Amniotic stem cell (primary cell): ENCODE measurements around the gene RBM46.
A peak's percentile ranks its signal among the peaks of the same experiment; 100 is the strongest.

Experiments used
- DNase-seq: peaks from one replicate; lab custom pipeline; 2025; lab: John Stamatoyannopoulos, UW

Gene RBM46, protein sequence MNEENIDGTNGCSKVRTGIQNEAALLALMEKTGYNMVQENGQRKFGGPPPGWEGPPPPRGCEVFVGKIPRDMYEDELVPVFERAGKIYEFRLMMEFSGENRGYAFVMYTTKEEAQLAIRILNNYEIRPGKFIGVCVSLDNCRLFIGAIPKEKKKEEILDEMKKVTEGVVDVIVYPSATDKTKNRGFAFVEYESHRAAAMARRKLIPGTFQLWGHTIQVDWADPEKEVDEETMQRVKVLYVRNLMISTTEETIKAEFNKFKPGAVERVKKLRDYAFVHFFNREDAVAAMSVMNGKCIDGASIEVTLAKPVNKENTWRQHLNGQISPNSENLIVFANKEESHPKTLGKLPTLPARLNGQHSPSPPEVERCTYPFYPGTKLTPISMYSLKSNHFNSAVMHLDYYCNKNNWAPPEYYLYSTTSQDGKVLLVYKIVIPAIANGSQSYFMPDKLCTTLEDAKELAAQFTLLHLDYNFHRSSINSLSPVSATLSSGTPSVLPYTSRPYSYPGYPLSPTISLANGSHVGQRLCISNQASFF

DNA sequence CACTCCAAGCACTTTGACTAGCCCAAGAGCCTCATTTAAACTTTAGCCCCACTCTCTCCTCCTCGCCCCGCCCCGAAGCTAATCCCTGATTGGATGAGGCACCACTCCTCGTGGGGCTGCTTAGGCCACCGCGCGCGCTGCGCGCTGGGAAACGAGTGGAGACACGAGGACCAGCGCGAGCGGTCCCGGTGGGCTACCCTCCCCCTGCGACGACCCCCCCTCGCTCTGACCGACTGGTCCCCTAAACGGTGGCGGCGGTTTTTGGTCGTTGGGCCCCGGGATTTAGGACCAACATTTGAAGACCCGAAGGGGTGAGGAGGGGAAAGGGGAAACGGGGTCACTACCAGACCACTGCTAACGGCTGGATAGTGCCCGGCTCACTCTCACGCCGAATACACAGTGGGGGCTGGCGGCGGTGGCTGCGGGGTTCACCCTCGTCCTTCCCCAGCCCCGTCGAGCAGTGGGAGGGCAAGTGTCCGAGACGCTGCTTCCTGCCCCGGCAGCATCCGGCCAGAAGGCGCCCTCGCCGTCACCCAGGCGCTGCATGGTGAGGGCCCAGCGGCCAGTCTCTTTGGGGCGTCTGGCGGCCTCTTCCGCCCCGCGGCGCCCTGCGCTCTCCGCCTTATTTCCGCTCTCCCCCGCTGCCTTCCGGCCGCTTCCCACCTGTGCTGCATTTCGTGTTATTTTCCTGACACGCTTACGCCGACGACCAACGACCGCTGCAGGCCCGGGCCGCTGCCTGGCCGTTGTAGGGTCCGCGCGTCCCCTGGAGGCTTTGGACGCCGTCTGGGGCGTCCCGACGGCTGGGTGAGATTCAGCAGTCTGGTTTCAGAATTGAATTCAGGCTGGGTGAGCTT, at the start of gene RBM46:
Gene RBM46, plus strand, starts transcription at position 147 of the 857 bp plus-strand sequence. CDS start 15,481 bp downstream, outside the sequence.
- no peak for DNase-seq

DNA sequence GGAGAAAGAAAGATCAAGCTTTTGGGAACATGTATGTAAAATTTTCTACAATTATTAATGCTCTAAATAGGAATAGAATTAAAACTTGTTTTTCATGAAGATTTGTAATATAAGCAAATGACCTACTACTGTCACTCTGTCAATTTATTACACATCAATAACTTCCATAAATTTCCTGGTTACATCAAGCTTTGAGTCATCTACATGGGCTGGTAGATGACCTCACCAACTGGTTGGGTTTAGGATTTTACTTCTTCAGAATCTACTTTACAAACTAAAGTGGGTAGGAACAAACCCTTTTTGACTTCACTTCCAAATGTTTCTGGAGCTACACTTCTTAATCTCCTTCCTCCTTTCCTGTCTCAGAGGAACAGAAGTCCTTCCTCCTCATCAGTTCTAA, 49.3 kb upstream of the RBM46 start:
- DNase-seq, result no peak

DNA sequence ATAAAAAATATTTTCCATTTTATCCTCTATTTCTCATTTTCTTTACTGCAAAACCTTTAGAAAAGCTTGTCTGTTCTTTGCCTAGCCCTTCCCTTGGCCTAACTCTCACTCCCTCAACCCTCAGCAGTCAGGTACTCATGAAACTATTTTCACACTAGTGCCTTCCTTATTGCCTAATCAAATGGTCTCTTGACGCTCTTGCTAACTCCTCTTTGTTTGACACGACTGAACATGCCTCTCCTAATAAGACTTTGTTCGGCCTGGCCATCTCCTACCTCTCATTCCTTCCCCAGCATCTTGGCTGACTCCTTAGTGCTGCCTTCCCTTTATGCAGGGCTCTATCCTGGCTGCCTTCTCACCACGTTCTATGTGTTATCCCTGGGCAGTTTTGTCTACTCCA, 48.4 kb upstream of the RBM46 start:
- no peak for DNase-seq

DNA sequence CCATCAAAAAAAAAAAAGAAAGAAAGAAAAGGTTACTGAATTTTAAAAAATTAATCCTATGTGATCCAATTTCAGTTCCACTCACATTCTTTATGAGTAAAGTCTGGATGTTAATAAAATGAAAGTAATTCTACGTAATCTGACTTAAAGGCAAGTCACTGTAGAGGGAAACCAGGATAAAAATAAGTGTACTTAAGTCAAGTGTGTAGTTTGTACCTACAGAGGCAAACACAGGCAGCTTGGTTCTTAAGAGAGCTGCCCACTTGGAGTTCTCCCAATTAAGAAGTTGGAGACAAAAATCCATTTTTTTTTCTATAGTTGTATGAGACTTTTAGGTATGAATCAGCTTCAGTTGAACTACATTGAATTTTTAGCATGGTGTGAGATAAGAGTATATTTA, 44.3 kb upstream of the RBM46 start:
- no peak for DNase-seq

DNA sequence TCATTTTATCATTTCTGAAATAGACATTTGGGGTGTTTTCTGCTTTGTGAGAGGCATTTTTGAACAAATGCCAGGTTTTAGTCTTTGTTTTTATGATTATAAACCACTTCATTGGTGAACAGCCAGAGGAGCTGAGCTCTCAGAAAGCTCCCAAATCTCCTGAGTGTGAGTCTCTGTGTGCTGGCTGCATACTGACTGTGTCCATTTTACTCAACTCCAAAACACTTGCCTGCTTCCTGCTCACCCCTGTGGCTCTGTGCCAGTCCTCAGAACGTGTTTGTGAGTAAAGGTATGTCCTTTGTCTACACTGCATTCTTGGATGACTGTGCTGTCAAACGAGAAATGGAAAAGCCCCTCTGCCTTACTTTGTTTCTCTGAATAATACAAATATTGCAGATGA, 42.6 kb upstream of the RBM46 start:
- no peak for DNase-seq

DNA sequence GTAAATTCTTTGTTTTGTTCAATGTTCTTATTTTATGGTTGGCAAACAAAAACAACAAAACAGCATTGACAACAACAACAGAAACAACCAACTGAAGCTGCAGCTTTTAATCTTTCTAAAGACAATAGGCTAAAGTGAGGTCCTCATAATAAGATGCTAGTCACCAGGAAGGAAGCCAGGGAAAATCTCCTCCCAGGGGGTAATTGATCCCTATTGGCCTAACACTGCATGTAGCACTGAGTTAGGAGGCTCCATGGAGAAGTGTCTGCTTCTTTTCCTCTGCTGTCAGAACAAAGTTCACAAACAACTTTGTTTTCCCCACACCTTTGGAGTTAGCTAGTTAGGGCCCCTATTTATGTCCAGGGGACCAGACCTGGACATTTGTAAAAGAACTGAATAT, 42.0 kb upstream of the RBM46 start:
- no peak for DNase-seq

DNA sequence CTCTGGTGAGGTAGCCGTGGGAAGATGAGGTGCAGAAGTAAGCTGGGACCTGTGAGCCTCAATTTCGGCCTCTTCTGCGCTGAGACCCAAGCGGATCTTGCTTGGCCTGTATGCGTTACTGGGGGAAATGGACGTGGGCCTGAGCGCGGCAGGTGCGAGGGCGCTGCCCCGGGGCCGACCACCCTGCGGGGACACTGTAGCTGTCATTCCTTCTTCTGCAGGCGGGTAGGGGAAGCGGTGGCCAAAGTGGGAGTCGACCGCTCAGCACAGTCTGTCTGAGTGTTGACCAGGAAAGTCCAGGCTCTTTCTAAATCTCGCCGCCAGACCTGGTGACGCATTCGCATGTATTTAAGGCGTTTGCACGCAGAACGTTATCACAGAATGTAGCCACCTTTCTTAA, 40.6 kb upstream of the RBM46 start:
- no peak for DNase-seq

DNA sequence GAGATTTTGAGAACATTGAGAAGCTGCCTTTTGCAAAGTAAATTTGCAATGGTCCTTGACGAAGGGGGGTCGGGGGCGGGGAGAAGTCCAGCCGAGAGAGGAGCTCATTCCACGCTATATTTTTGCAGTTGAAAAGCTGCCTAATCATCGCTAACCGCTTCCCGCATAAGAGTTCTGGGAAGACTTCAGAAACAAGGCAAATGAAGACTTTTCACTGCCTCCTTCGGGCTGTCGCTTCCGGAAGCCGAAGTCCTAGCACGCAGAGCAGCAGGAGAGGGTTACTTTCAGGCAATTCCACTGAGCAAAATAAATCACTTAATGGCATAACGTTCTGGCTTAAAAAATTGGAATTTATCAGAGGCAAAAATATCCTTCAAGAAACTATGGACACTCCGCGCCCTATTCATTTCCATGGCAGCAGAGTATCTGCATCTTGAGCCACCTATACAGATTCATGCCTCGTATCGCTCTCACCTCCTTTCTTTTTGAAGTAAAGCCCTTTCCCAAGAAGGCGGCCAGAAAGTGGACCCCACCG, 39.9 kb upstream of the RBM46 start:
- DNase-seq, result no peak

DNA sequence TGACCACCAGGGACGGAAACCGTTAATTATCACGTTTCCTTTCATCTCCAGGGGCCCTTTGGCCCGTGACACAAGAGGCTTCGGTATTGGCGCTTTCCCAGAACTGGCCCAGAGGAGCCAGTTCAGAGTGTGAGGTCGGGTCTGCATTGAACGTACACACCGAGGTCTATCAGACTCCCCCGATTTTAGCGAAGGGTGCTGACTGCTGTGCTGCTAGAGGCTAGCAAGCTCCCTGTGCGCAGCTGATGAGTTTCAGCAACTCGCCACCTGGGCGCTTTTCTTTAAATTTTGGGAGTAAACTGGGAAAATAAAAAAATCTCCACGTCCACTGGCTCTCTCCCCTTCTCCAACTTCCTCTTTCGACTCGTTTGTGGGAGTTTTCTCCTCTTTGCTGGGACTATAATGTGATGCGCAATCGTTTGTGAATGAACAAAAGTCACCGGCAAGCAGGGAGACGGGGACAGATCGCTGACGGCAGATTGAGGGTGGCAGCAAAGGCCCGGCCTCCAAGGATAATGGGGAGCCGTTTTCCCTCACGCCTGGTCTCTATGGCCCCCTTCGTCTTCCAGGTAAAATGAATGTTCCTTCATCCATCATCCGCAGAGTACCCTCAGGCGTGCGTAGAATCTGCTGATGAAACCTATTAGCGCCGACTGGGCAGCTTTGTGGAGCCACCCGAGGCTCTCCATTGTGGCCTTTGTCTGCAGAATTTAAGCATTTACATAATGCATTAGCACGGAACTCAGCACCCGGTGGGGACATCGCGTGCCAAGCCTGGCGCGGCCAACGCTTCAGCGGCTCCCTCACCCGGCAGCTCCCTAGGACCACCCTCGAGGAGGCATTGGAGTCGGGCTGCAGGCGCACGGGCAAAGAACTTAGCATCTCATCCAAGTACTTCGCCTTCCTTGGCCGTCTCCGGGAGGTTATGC, 38.9 kb upstream of the RBM46 start:
- DNase-seq, result no peak

DNA sequence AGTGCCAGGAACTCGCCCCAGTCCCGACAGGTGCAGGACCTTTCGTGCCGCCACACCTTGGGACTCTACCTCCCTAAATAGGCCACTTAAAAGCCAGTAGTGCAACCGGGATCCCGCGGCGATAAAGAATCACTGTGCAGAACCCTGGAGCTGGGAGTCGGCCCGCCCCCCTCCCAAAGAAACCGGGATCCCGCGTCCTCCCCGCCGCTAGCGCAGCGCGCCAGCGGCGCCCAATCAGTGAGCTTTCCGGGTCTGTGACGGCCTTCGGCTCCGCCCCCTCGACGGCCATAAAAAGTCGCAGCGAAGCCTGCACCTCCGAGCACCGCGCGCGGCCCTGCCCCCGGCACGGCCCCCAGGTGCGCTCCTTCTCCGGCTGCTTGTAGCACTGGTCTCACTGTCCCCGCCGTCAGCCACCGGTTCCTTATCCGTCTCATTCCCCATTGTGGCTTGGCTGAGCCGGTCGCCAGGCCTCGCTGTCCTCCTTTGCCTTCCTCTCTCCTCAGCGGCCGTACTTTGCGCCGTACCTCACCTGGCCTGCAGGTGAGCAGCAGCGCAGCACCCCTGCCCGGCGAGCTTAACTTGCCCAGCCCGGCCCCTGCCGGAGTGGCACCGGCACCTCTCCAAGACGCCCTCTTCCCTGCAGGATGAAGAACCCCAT, 37.3 kb upstream of the RBM46 start, which contains the start of gene LRAT:
Gene LRAT, plus strand, starts transcription at position 318 of the 658 bp plus-strand sequence. Its CDS starts 327 bp downstream, at position 645.
- no peak for DNase-seq

DNA sequence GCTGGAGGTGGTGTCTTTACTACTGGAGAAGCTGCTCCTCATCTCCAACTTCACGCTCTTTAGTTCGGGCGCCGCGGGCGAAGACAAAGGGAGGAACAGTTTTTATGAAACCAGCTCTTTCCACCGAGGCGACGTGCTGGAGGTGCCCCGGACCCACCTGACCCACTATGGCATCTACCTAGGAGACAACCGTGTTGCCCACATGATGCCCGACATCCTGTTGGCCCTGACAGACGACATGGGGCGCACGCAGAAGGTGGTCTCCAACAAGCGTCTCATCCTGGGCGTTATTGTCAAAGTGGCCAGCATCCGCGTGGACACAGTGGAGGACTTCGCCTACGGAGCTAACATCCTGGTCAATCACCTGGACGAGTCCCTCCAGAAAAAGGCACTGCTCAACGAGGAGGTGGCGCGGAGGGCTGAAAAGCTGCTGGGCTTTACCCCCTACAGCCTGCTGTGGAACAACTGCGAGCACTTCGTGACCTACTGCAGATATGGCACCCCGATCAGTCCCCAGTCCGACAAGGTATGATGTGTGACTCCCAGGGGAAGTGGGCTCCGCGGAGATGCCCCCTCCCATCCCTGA, 36.6 kb upstream of the RBM46 start:
- DNase-seq, result no peak

DNA sequence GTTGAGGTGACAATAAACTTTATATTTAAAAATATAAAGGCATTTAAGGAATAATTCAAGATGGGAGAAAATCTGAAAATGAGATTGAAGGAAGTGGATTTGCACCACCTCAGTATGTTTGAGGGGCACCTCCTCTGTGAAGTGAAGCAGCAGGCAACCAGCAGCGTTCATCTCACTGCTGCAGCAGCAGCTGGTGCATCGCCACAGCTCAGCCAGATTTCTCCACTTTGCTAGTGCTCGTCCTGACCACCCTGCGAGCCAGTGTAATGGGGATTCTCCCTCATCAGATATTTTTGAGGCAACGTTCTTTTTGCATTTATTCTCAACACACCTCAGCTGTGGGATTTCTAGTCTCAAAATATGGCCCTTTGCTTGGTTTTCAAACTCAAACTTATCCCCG, 23.4 kb upstream of the RBM46 start:
- no peak for DNase-seq

DNA sequence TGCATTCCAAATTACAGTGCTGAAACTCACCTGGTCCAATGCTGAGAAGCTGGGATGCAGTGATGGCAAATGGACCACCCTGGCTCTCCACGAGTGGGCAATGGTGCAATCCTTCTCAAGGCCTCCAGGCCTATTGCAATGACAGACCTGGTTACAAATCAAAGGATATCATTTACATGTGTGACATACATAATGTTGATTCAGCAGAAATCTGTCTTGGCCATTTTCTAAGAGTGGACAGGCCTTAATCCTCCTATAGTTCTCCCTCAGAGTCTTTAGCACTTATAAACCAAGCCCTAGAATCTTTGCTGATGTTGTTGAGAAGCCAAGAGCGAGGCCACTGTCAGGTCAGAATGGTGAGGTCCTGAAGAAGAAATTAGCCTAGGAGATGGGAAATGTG, 20.2 kb upstream of the RBM46 start:
- no peak for DNase-seq

DNA sequence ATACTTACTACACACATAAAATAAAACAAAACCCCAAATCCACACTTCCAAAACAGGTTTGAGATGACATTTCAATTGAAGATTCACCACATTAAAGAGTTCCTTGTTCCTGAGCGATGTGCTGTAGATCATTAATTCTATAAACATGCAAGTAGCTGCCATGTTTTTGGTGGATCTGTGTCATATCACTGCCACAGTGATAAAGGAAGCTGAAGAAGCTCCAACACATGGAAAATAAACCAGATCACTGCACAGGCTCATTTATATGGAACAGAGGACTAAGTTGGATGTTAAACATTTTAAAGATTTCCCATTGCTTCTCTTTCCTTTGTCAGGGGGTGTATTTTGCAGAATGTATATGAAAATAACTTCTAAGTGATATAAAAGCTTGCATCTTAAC, 2.8 kb upstream of the RBM46 start:
- DNase-seq, result no peak

DNA sequence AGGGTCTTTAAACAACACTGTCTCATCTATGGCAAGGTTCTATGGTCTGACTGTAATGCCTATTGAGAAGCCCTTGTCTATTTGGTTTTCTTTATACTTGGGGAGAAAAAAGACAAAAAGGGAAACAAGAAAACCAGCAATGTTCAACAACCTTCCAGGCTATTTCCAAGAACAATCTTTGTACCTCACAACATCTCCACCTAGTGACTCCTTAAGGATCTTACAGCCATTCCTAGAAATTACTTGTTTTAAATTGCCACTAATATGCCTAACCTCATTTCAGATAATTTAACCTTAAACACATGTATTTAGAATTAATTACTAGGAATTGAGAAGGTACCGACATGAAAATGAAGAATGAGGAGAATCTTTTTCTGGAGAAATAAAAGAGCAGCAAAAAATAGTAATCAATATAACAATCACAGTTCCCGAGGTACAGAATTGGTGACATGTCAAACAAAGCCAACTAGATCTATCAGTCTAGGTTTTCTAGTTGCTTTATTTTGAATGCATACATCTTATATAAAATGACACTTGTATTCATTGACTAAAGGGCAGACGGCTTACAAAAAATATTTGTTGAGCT, 1.6 kb upstream of the RBM46 start:
- peak; percentile 5 for DNase-seq

DNA sequence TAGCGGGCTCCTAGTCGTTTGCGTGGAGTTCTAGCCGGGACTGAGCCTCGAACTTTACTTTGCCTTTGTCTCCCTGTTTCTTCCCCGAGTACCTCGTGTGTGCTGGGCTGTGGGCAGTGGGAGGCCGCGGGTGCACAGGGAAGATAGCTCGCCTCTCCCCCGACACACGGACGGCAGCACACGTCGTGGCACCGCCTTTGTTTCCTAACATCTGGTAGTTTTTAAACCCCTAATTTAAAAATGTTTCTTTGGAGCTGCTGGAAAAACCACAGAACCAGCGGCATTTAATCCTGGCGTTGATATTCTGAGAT, 866 bp downstream of the RBM46 start:
- no peak for DNase-seq

DNA sequence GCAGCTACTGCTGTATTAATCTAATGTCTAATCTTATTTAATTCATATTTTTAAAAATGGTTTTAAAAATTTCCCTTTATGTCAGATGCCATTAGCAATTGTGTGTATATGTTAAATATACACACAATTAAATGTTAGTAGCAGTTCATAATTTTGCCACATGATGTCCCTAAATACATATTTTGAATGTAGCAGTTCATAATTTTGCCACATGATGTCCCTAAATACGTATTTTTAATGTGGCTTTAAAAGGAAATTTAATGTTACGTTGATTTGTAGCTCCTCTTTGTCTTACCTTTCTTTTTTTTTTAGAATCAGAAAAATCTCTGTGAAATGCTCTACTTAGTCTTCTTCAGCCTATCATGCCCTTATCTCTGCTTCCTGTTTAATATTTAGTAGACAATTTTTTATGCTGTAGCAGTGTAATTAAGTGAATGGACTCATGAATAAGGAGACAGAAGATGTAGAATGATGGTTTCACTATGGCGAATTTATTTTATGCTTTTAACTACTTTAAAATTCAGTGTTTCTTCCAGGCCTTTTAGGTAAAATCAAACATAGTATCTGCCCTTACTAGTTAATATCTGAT, 26.1 kb downstream of the RBM46 start:
- peak; percentile 8 for DNase-seq

DNA sequence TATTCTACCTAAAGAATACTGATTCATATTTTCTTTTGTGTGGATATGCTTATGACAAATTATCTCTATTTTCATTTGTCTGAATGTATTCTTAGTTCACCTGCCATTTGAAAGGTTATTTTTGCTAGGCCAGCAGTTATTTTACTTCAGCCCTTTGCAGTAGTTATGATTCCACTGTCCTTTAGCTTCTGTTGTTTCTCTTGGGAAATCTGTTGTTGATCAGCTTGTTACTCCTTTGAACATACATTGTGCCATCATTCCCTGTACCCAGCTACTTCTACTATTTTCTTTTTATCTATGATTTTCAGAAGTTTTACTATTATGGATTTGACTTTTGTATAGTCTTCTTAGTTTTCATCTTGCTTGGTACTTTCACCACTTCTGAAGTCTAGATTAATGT, 37.2 kb downstream of the RBM46 start:
- DNase-seq, result no peak

DNA sequence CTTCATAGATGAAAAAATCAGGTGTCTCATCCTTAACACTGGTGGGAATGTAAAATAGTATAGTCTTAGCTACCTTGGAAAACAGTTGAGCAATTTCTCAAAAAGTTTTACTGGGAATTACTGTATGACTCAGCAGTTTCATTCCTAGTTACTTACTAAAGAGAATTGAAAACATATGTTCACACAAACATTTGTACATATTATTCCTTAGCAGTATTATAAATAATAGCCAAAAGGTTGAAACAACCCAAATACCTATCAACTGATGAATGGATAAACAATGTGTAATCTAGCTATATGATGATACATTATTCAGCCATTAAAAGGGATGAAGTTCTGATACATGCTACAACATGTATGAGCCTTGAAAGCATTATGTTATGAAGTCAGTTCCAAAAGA, 41.7 kb downstream of the RBM46 start:
- DNase-seq, result peak; percentile 53

DNA sequence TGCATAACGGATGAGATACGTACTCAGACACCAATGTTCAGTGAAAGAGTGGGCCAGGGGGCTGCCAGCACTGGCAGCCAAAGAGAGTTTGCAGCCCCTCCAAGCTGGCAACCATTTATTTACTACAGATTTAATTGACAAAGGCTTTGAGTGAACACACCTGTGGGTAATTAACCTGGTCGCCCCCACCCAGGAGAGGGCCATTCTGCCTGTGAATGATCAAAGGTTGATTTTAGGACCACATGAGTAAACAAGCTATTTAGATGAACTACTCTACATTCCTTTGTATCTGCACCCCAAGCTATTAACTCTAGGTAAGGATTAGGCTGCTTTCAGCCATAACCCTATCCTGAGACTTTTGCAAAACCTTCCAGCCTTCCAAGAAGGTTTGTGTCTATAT, 55.0 kb downstream of the RBM46 start:
- DNase-seq, result no peak
